Measurements from ENCODE around the gene AGBL1.

The AGBL1 gene

GRCh38 chr15:86237111-86237500 lies 157.4 kb downstream of the AGBL1 start:
- DNase-seq (no peak), ATAC-seq (no peak)

- DNase-seq = no peak
- no peak for ATAC-seq
These were observed 167.7 kb downstream of the AGBL1 start for GRCh38 chr15:86247249-86247955.

- DNase-seq = no peak
- no peak for ATAC-seq
These were observed 175.6 kb downstream of the AGBL1 start for GRCh38 chr15:86255247-86255646.

GRCh38 chr15:86256628-86257027 lies 177.0 kb downstream of the AGBL1 start:
- DNase-seq = no peak
- ATAC-seq = no peak

GRCh38 chr15:86259589-86259988 lies 179.9 kb downstream of the AGBL1 start:
- ATAC-seq (no peak), DNase-seq (no peak)

- DNase-seq (no peak), ATAC-seq (no peak)
These were observed 183.6 kb downstream of the AGBL1 start for GRCh38 chr15:86263230-86263629.

GRCh38 chr15:86266896-86267484 lies 187.3 kb downstream of the AGBL1 start:
- DNase-seq (no peak), ATAC-seq (no peak)

GRCh38 chr15:86267892-86268291 lies 188.2 kb downstream of the AGBL1 start:
- ATAC-seq (no peak), DNase-seq (no peak)

GRCh38 chr15:86268558-86268957 lies 188.9 kb downstream of the AGBL1 start:
- DNase-seq (no peak), ATAC-seq (no peak)

GRCh38 chr15:86273309-86273708 lies 193.6 kb downstream of the AGBL1 start:
- DNase-seq (no peak), ATAC-seq (no peak)

GRCh38 chr15:86275361-86275760 lies 195.7 kb downstream of the AGBL1 start:
- ATAC-seq = no peak

GRCh38 chr15:86278586-86278985 lies 198.9 kb downstream of the AGBL1 start:
- ATAC-seq (no peak), DNase-seq (no peak)

More at GRCh38 chr15:86275361-86275760, 195.7 kb downstream of the AGBL1 start:
- no peak for DNase-seq

- DNase-seq (no peak), ATAC-seq (no peak)
These were observed 205.0 kb downstream of the AGBL1 start for GRCh38 chr15:86284635-86285034.

GRCh38 chr15:86295511-86295910 lies 215.8 kb downstream of the AGBL1 start:
- no peak for ATAC-seq
- DNase-seq = no peak

GRCh38 chr15:86296769-86297168 lies 217.1 kb downstream of the AGBL1 start:
- no peak for DNase-seq
- no peak for ATAC-seq

- no peak for DNase-seq
- ATAC-seq = no peak
These were observed 220.9 kb downstream of the AGBL1 start for GRCh38 chr15:86300390-86301125.

- ATAC-seq = no peak
These were observed 232.1 kb downstream of the AGBL1 start for GRCh38 chr15:86311568-86312280.

GRCh38 chr15:86312486-86312885 lies 232.8 kb downstream of the AGBL1 start:
- DNase-seq (no peak), ATAC-seq (no peak)

More at GRCh38 chr15:86311568-86312280, 232.1 kb downstream of the AGBL1 start:
- DNase-seq = no peak

- DNase-seq (no peak), ATAC-seq (no peak)
These were observed 236.5 kb downstream of the AGBL1 start for GRCh38 chr15:86316216-86316615.

- DNase-seq = no peak
- no peak for ATAC-seq
These were observed 237.2 kb downstream of the AGBL1 start for GRCh38 chr15:86316726-86317383.

GRCh38 chr15:86317384-86317740 lies 237.7 kb downstream of the AGBL1 start:
- DNase-seq (no peak), ATAC-seq (no peak)

- DNase-seq (no peak), ATAC-seq (no peak)
These were observed 243.0 kb downstream of the AGBL1 start for GRCh38 chr15:86322629-86323028.
